A549 (cell line): Measurements from ENCODE around the gene C4orf51.

Source experiments
- CTCF ChIP-seq: fragments of >200 bp; sonication (Bioruptor Twin); formaldehyde crosslinking; IDR thresholded peaks from 3 replicates; pipeline ENCODE4 v1.5.1; 2016
- EHMT2 ChIP-seq: fragments of 200-600 bp; sonication (generic); IDR thresholded peaks from 2 replicates; pipeline ENCODE4 v1.6.1; 2016; ENCODE audit warnings: antibody characterized with exemption, low read depth, mild to moderate bottlenecking, moderate library complexity
- EP300 ChIP-seq, 2 experiments: fragments of >200 bp; sonication (Bioruptor Twin); formaldehyde crosslinking; IDR thresholded peaks; 2 replicates in 1 of 2; 3 replicates in 1 of 2; pipeline ENCODE4 v1.6.1; 2016 to 2017
- JUN ChIP-seq, 2 experiments: fragments of >200 bp; sonication (Bioruptor Twin); formaldehyde crosslinking; IDR thresholded peaks; 2 replicates in 1 of 2; 3 replicates in 1 of 2; pipeline ENCODE4 v1.6.1; 2016 to 2017
- KDM1A ChIP-seq: fragments of 200-600 bp; sonication (generic); IDR thresholded peaks from 2 replicates; pipeline ENCODE4 v1.6.1; 2016; ENCODE audit warnings: low read depth, mild to moderate bottlenecking
- MYC ChIP-seq: IDR thresholded peaks from 2 replicates; pipeline ENCODE4 v1.6.1; 2012; ENCODE audit warnings: mild to moderate bottlenecking, inconsistent platforms, low read length, improper control_type of control experiment, borderline replicate concordance
- NFE2L2 ChIP-seq: fragments of 150-350 bp; conservative IDR thresholded peaks from 2 replicates; pipeline ENCODE4 v1.6.1; 2014; ENCODE audit warnings: low read length
- POLR2A ChIP-seq: IDR thresholded peaks from 2 replicates; pipeline ENCODE4 v1.6.1; 2012; ENCODE audit warnings: mild to moderate bottlenecking, low read length
- RAD21 ChIP-seq, 2 experiments: fragments of >200 bp in 1 of 2; sonication (Bioruptor Twin) in 1 of 2; formaldehyde crosslinking in 1 of 2; IDR thresholded peaks in 1 of 2; conservative IDR thresholded peaks in 1 of 2; 2 replicates in 1 of 2; 3 replicates in 1 of 2; pipeline ENCODE4 v1.6.1; 2012 to 2018; ENCODE audit warnings: inconsistent platforms in 1 of 2
- SMC3 ChIP-seq: fragments of >200 bp; sonication (Bioruptor Twin); formaldehyde crosslinking; IDR thresholded peaks from 3 replicates; pipeline ENCODE4 v1.6.1; 2018; ENCODE audit warnings: inconsistent platforms
- TP53 ChIP-seq: fragments of 250-450 bp; sonication (Bioruptor Pico); IDR thresholded peaks from 2 replicates; pipeline ENCODE4 v1.5.0; 2021; ENCODE audit warnings: mild to moderate bottlenecking, moderate library complexity
- ZSCAN20 ChIP-seq: fragments of 250-450 bp; sonication (Bioruptor Pico); IDR thresholded peaks from 2 replicates; pipeline ENCODE4 v1.8.0; 2022; ENCODE audit warnings: mild to moderate bottlenecking, moderate library complexity

GRCh38 chr4:145720656-145721055 lies 40.7 kb downstream of the C4orf51 start:
- TF ChIP-seq SMC3 (no peak), ZSCAN20 (no peak), POLR2A (no peak), KDM1A (no peak), TP53 (CRISPR knock-in tag) (no peak), CTCF (no peak), MYC (no peak), NFE2L2 (no peak), EP300 (IDR thresholded peaks at IDR 0.05) (no peak), EHMT2 (no peak), JUN (IDR thresholded peaks at IDR 0.05) (no peak), RAD21 (conservative IDR thresholded peaks at IDR 0.05 in 1 of 2, IDR thresholded peaks at IDR 0.05 in 1 of 2) (no peak)
